Keratinocyte (primary cell): ENCODE data around the gene PDE1C. TPM values are rescaled to one million over a fixed set of nuclear protein-coding genes. Genes with fewer than 3 reads are reported as not detected.

Experiments used
- DNase-seq: peaks from one replicate; pipeline ENCODE4 v3.0.0-alpha.2; 2011; ENCODE audit warnings: low read depth, missing footprints, low spot score
- FAIRE-seq: peaks from 2 replicates; lab custom pipeline; 2011; peaks lifted over from hg19 to GRCh38; lab: Jason Lieb, UNC
- H2AFZ ChIP-seq: 2 replicates; pipeline ENCODE4 v1.6.0; 2012; ENCODE audit warnings: low read length, control low read depth, inconsistent platforms; ENCODE audit not compliant: control insufficient read depth
- H3K27ac ChIP-seq: 2 replicates; pipeline ENCODE4 v1.5.1; 2011; ENCODE audit warnings: low read length; ENCODE audit not compliant: control insufficient read depth, insufficient read depth
- H3K27me3 ChIP-seq: 3 replicates; pipeline ENCODE4 v1.6.0; 2011; ENCODE audit warnings: low read length; ENCODE audit not compliant: control insufficient read depth, insufficient read depth; ENCODE audit errors: extremely low read depth
- H3K36me3 ChIP-seq, 2 experiments: 2 replicates in 1 of 2; 3 replicates in 1 of 2; pipeline ENCODE4 v1.5.1; 2011; ENCODE audit warnings: low read length in 2 of 2, mild to moderate bottlenecking in 1 of 2; ENCODE audit not compliant: control insufficient read depth in 2 of 2, insufficient read depth in 2 of 2; ENCODE audit errors: extremely low read depth in 1 of 2
- H3K4me1 ChIP-seq: 3 replicates; pipeline ENCODE4 v1.5.1; 2011; ENCODE audit warnings: low read length; ENCODE audit not compliant: control insufficient read depth, insufficient read depth; ENCODE audit errors: extremely low read depth
- H3K4me2 ChIP-seq: 3 replicates; pipeline ENCODE4 v1.6.0; 2011; ENCODE audit warnings: low read depth, low read length; ENCODE audit not compliant: control insufficient read depth, insufficient read depth; ENCODE audit errors: extremely low read depth
- H3K4me3 ChIP-seq, 3 experiments: fragments of 200-600 bp in 1 of 3; sonication (generic) in 1 of 3; 2 replicates in 2 of 3; 3 replicates in 1 of 3; pipeline ENCODE4 v1.5.1; 2011 to 2016; ENCODE audit warnings: low read length in 3 of 3, mild to moderate bottlenecking in 3 of 3, control low read depth in 2 of 3, inconsistent platforms in 1 of 3, low read depth in 1 of 3, mixed read lengths in 1 of 3, mixed run types in 1 of 3, moderate library complexity in 1 of 3; ENCODE audit not compliant: control insufficient read depth in 2 of 3, insufficient read depth in 2 of 3; ENCODE audit errors: extremely low read depth in 1 of 3
- H3K79me2 ChIP-seq: 2 replicates; pipeline ENCODE4 v1.6.0; 2012; ENCODE audit warnings: low read length; ENCODE audit not compliant: control insufficient read depth, insufficient read depth
- H3K9ac ChIP-seq: 3 replicates; pipeline ENCODE4 v1.6.0; 2011; ENCODE audit warnings: low read length; ENCODE audit not compliant: control insufficient read depth, insufficient read depth; ENCODE audit errors: extremely low read depth
- H3K9me1 ChIP-seq: 3 replicates; pipeline ENCODE4 v1.6.0; 2011; ENCODE audit warnings: low read length; ENCODE audit not compliant: control insufficient read depth, insufficient read depth; ENCODE audit errors: extremely low read depth
- H3K9me3 ChIP-seq: 2 replicates; pipeline ENCODE4 v1.5.1; 2012; ENCODE audit warnings: low read depth, low read length; ENCODE audit not compliant: control insufficient read depth
- H4K20me1 ChIP-seq: 3 replicates; pipeline ENCODE4 v1.6.0; 2011; ENCODE audit warnings: low read length; ENCODE audit not compliant: control insufficient read depth, insufficient read depth; ENCODE audit errors: extremely low read depth
- EZH2 ChIP-seq: IDR thresholded peaks from one replicate; pipeline ENCODE4 v1.6.1; 2012; ENCODE audit warnings: inconsistent platforms, mild to moderate bottlenecking, low read length, moderate library complexity
- dilution Hi-C: fragments of 300-500 bp; cut with MboI; formaldehyde crosslinking; loops from one replicate; pipeline ENCODE4 v1.7.0; 2020; ENCODE audit warnings: low sequenced_read_pairs; ENCODE audit not compliant: extremely low pct_ligation_motif_present
- polyA plus RNA-seq, 5 experiments: library from polyadenylated mRNA; depleted of rRNA in 3 of 5; stranded (reverse) in 3 of 5; stranded (forward) in 1 of 5; unstranded in 1 of 5; fragments of >200 nt; gene quantifications; 1 replicate in 1 of 5; 2 replicates in 3 of 5; 3 replicates in 1 of 5; pipeline versions ENCODE4 v1.2.1 to v1.2.3, GENCODE V29; 2011 to 2012; ENCODE audit warnings: missing spikeins in 2 of 5, low read depth in 1 of 5, low replicate concordance in 1 of 5
- TF ChIP-seq, protein P1 (sequence below), 3 experiments: IDR thresholded peaks in 1 of 3; conservative IDR thresholded peaks in 1 of 3; optimal IDR thresholded peaks in 1 of 3; 2 replicates in 2 of 3; 3 replicates in 1 of 3; pipeline versions ENCODE3 to v1.5.1; 2011; ENCODE audit warnings: low read length in 3 of 3, mild to moderate bottlenecking in 3 of 3, moderate library complexity in 2 of 3, control low read depth in 1 of 3, inconsistent platforms in 1 of 3; ENCODE audit not compliant: insufficient read depth in 2 of 3; ENCODE audit errors: extremely low read depth in 1 of 3

PDE1C gene
- polyA plus RNA-seq, 1 donor (not counting 4 experiments of a cell fraction or from before 2014, with no cell fraction given), result 2.5 TPM

DNA sequence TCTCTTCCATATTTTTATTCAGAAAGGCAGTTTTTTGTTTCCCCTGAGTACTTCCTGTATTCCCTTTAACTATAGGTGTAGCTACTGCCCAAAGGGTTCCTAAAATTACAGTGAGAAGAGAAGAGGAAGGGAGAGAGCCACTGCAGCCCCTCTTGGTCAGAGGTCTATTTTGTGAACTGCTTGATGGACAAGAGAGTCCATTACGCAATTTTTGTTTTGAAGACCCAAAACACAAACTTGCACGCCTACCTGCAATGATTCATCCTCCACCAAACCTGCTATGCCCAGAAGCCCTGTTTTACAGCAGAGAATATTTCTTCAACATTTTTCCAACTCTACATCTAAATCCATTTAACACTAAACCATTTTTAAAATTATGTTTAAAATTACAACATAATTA, 75.1 kb downstream of the PDE1C start:
- Histone ChIP-seq H3K36me3 (no peaks in the 10 kb centered on the region), H3K27ac (no peak overlapping the region), H3K27me3 (no peaks in the 10 kb centered on the region), H3K79me2 (no peaks in the 10 kb centered on the region), H3K9ac (no peak overlapping the region), H2AFZ (no peak overlapping the region), H3K9me1 (no peaks in the 10 kb centered on the region), H4K20me1 (no peaks in the 10 kb centered on the region), H3K4me1 (no peaks in the 10 kb centered on the region), H3K4me3 (no peak overlapping the region), H3K4me2 (no peak overlapping the region), H3K9me3 (no peaks in the 10 kb centered on the region)
- DNase-seq (no peak), FAIRE-seq (no peak)
- TF ChIP-seq, protein P1, sequence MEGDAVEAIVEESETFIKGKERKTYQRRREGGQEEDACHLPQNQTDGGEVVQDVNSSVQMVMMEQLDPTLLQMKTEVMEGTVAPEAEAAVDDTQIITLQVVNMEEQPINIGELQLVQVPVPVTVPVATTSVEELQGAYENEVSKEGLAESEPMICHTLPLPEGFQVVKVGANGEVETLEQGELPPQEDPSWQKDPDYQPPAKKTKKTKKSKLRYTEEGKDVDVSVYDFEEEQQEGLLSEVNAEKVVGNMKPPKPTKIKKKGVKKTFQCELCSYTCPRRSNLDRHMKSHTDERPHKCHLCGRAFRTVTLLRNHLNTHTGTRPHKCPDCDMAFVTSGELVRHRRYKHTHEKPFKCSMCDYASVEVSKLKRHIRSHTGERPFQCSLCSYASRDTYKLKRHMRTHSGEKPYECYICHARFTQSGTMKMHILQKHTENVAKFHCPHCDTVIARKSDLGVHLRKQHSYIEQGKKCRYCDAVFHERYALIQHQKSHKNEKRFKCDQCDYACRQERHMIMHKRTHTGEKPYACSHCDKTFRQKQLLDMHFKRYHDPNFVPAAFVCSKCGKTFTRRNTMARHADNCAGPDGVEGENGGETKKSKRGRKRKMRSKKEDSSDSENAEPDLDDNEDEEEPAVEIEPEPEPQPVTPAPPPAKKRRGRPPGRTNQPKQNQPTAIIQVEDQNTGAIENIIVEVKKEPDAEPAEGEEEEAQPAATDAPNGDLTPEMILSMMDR (optimal IDR thresholded peaks at IDR 0.05 in 1 of 3, IDR thresholded peaks at IDR 0.05 in 1 of 3, conservative IDR thresholded peaks at IDR 0.05 in 1 of 3; ENCODE audit: extremely low read depth in 1 of 3, insufficient read depth in 2 of 3, low read length in 3 of 3), result no peak
- TF ChIP-seq EZH2, result no peak
- dilution Hi-C loops, result no loop called here

DNA sequence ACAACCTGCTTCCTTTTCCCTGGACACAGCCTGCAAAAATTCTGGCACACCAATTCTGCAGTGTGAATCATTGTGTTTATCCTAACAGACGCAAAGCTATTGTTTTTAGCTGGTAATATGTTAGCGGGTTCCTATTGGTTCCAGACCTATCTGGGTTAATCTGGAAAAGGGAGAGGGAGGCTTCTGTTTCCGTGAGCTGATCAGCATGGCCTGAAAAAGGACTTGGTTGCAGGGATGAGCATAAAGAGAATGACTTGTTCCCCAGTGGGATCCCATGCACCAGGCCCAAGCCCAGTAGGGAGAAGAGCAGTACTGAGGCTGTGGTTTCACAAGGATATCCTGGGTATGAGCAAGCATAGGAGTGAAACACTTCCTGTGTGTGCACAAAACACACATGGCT, 78.4 kb downstream of the PDE1C start:
- DNase-seq (no peak), FAIRE-seq (no peak)
- no peaks in the 10 kb centered on the region for H3K27me3 ChIP-seq
- no peaks in the 10 kb centered on the region for H3K9me1 ChIP-seq
- H2AFZ ChIP-seq, result no peak overlapping the region
- dilution Hi-C loops, result no loop called here
- H3K4me1 ChIP-seq, result no peaks in the 10 kb centered on the region
- no peaks in the 10 kb centered on the region for H3K36me3 ChIP-seq
- no peaks in the 10 kb centered on the region for H3K9me3 ChIP-seq
- H3K79me2 ChIP-seq, result no peaks in the 10 kb centered on the region
- no peak overlapping the region for H3K4me3 ChIP-seq
- TF ChIP-seq, protein P1 (optimal IDR thresholded peaks at IDR 0.05 in 1 of 3, IDR thresholded peaks at IDR 0.05 in 1 of 3, conservative IDR thresholded peaks at IDR 0.05 in 1 of 3; ENCODE audit: extremely low read depth in 1 of 3, insufficient read depth in 2 of 3, low read length in 3 of 3), result no peak
- no peak for TF ChIP-seq EZH2
- H3K4me2 ChIP-seq, result no peak overlapping the region
- H3K9ac ChIP-seq, result no peak overlapping the region
- no peak overlapping the region for H3K27ac ChIP-seq
- H4K20me1 ChIP-seq, result no peaks in the 10 kb centered on the region
